ENCODE measurements around the gene RABGAP1L.

DNA sequence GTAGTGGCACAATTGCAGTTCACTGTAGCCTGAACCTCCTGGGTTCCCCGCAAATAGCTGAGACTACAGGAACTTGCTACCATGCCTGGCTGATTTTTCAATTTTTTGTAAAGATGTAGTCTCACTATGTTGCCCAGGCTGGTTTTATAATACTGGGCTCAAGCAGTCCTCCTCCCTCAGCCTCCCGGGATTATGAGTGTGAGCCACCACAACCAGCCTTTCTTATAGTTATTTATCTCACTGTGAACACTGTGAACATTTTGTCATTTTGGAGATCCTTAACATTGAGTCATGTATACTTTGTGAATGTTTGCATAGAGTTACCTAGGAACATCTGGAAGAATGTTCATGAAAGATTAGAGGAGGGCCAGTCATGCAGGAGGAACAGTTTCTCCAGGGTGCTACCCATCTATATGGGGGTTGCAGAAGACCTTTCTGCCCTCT, 713.3 kb downstream of the RABGAP1L start:
- TF ChIP-seq, protein P1, sequence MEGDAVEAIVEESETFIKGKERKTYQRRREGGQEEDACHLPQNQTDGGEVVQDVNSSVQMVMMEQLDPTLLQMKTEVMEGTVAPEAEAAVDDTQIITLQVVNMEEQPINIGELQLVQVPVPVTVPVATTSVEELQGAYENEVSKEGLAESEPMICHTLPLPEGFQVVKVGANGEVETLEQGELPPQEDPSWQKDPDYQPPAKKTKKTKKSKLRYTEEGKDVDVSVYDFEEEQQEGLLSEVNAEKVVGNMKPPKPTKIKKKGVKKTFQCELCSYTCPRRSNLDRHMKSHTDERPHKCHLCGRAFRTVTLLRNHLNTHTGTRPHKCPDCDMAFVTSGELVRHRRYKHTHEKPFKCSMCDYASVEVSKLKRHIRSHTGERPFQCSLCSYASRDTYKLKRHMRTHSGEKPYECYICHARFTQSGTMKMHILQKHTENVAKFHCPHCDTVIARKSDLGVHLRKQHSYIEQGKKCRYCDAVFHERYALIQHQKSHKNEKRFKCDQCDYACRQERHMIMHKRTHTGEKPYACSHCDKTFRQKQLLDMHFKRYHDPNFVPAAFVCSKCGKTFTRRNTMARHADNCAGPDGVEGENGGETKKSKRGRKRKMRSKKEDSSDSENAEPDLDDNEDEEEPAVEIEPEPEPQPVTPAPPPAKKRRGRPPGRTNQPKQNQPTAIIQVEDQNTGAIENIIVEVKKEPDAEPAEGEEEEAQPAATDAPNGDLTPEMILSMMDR (IDR thresholded peaks at IDR 0.05): no peak
- TF ChIP-seq POLR2A (IDR thresholded peaks at IDR 0.05): no peak

Measured in thyroid gland (tissue), 4 donors.